ENCODE data around the gene EXOSC9.

DNA sequence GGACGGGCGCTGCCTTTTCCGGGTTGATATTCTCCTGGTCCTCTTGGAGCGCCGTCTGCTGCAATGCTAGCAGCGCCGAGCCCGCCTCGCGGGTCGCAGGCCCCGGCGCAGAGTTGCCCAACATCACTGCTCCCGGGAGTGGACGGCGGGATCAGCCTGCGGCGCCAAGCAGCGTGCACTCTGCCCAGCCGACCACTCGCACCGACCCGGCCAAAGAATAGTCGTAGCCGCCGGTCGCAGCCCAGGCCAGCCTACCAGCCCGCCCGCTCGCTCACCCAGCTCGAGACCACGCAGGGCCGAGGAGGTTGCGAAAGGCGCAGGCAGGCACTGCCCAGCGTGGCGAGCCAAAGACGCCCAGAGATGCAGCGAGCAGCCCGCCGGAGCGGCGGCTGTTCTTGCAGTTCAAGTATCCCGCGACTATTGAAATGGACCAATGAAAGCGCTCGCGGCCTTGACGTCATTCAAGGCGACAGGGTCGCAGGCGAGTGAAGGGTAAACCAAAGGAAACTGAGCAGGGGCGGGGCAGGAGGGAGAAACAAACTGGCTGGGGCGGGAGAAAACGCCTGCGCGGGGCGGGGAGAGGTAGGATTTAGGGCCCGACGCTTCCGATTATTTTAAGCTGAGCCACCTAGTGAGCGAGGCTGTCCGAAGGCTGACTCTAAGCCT lies 22.5 kb downstream of the EXOSC9 start, which contains the start of gene CCNA2:
- TF ChIP-seq, protein P1, sequence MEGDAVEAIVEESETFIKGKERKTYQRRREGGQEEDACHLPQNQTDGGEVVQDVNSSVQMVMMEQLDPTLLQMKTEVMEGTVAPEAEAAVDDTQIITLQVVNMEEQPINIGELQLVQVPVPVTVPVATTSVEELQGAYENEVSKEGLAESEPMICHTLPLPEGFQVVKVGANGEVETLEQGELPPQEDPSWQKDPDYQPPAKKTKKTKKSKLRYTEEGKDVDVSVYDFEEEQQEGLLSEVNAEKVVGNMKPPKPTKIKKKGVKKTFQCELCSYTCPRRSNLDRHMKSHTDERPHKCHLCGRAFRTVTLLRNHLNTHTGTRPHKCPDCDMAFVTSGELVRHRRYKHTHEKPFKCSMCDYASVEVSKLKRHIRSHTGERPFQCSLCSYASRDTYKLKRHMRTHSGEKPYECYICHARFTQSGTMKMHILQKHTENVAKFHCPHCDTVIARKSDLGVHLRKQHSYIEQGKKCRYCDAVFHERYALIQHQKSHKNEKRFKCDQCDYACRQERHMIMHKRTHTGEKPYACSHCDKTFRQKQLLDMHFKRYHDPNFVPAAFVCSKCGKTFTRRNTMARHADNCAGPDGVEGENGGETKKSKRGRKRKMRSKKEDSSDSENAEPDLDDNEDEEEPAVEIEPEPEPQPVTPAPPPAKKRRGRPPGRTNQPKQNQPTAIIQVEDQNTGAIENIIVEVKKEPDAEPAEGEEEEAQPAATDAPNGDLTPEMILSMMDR (conservative IDR thresholded peaks at IDR 0.05 in 1 of 2, IDR thresholded peaks at IDR 0.05 in 1 of 2; ENCODE audit: extremely low read depth in 1 of 2, insufficient read depth in 1 of 2, low read depth in 1 of 2, low read length in 2 of 2): no peak
- TF ChIP-seq EZH2 (IDR thresholded peaks at IDR 0.05; ENCODE audit: borderline replicate concordance, low read length): no peak

Data from mammary epithelial cell (primary cell).